Amygdala (tissue), 56 donors: ENCODE measurements around the gene MCAM.

Source experiments
- DNase-seq, 56 donors: peaks; one replicate each; lab custom pipeline; 2025; lab: John Stamatoyannopoulos, UW

Gene MCAM, protein sequence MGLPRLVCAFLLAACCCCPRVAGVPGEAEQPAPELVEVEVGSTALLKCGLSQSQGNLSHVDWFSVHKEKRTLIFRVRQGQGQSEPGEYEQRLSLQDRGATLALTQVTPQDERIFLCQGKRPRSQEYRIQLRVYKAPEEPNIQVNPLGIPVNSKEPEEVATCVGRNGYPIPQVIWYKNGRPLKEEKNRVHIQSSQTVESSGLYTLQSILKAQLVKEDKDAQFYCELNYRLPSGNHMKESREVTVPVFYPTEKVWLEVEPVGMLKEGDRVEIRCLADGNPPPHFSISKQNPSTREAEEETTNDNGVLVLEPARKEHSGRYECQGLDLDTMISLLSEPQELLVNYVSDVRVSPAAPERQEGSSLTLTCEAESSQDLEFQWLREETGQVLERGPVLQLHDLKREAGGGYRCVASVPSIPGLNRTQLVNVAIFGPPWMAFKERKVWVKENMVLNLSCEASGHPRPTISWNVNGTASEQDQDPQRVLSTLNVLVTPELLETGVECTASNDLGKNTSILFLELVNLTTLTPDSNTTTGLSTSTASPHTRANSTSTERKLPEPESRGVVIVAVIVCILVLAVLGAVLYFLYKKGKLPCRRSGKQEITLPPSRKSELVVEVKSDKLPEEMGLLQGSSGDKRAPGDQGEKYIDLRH

DNA sequence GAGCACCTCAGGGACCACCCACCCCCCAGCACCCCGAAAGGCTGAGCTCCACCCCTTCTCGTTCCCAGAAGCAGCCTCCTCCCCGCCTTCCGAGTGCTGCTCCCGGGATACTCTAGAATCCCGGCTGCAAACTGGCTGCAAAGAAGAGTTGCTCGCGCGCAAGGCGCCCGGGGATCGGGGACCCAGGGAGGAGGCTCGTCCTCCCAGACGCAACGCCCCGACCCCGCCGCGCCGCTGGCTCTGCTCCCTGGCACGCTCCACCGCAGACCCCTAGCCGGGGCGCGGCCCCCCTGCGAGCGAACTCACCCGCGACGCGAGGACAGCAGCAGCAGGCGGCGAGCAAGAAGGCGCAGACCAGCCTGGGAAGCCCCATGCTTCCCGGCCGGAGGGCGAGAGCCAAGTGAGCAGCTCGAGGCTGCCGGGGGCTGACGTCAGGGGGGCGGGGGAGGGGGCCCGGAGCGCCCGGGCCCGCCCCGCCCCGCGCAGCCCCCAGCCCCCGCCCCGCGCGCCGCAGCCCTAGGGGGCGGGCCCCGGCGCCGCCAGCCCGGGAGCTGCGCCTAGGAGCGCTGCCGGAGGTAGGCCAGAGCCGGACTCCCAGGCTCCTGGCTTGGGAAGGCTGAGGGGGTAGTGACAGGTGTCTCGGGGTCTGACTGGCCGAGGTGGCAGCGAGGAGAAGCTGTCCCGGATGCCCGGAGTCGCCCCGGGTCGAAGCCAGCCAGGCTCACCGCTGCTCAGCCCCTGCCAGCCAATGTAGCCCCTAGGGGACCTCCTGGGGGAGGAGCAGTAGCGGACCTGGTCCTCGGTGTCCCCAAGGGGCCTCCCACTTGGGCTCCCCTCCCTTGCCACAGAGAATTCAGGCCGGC lies at the start of gene MCAM:
Gene MCAM (minus strand): TSS at position 402 of the 863 bp plus-strand sequence. CDS start 29 bp downstream, at position 373.
- DNase-seq, result peak in 23 of 56 donors; percentile 23 to 72 (median 51)

DNA sequence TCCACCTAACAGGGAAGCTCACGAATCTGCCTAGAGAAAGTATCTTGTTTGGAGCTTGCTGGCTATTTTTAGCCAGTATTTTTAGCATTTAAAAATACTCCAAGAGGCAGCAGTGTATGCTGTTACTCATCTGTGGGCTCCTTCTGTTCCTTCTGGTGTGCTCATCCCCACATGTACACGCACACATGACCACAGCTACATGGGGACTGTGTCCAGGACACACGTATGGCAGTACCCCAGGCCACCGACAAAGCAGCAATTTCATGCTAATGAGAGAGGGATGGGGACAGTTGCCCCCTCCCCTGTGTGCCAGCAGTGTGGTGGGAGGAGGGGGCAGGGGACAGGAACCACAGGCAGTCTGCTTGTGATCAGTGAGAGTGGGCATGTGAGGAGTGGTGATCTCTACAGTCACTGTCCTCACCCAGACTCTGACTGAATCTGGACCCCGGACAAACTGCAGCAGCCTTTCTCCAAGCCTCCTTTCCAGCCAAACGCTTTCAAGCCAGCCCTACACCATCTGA lies 48.2 kb upstream of the MCAM start:
- peak in 6 of 56 donors; percentile 29 to 64 (median 51) for DNase-seq

DNA sequence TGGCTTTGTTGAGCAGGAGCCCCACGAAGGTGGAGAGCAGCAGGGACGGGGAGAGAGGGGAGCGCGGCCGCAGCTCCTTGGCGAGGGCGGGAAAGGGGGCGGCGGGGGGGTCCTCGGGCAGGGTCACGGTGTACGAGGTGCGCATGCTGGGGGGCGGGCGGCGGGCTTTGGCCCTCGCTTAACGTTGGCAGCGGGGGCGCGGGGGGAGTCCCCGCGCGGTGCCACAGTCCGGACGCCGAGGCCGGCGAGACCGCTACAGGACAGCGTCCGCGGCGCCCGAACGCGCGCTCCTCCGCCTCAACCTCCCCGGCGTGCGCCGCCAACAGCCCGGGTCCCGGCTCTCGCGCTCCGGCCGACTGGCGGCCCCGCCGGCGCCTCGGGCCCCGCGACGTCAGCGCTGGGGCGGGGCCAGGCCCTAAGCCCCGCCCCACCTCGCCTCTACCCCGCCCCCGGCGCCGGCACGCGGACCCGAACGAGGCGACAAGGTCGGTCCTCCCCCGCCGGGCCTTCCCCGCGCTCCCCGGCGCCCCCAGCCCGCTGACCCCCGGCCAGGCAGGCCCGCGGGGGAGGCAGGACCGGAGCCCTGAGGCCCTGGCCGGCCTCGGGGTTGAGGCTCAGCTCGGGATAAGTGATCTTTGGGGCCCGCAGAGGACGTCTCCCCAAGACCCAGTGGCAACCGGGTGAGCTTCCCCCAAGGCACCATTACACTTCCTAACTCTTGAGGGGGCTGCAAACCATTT lies 47.1 kb upstream of the MCAM start:
- peak in 26 of 56 donors; percentile 28 to 77 (median 56) for DNase-seq

DNA sequence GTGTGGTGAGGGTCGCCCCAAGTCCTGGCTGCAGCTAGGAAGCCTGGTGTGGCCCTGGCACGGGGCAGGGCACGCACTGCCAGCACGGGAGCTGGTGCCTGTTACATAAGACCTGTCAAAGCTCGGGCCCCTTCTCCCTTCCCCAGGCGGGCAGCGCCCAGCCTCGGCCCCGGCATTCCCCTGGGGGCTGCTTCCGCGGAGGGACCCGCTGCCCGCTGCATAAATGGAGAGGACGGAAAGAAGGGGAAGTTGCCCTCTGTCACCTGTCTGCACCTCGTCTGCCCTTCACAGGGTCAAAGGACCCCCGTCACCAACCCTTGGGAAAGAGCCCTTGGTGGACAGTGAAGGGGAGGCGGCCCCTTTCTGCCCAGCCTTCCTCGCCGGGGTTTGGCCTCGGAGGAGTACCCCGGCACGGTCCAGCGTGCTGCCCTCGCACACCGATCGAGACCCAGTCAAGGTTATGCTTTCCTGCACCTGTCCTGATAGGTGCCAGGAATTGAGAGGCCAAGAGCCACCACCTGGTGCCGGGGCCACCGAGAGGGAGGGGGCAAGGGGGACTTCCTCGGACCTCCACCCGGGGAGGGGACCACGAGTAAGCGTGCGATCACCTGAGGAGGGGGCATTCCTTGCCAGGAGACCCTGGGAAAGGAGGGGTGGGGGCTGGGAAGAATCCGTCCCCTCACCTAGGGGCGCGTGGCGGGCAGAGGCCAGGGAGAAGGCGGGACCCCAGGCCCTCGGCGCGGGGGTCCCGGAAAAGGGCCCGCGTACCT lies 46.3 kb upstream of the MCAM start:
- DNase-seq, result peak in 4 of 56 donors; percentile 26 to 38 (median 32)

DNA sequence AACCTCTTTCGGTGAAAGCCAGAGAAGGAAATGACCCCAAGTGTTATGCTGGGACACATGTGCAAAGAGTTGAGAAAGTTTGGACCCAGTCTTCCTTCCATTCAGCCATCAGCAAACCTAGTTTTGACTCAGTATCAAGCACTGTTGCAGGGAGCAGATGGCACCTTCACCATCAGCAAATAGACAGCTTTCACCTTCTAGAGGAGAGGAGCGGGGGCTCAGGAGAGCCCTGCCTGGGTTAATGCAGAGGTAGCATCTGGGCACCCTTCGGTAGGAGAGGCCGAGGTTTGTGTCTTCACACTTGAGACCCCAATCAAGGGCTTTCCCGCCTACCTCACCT lies 45.8 kb upstream of the MCAM start:
- no peak for DNase-seq

DNA sequence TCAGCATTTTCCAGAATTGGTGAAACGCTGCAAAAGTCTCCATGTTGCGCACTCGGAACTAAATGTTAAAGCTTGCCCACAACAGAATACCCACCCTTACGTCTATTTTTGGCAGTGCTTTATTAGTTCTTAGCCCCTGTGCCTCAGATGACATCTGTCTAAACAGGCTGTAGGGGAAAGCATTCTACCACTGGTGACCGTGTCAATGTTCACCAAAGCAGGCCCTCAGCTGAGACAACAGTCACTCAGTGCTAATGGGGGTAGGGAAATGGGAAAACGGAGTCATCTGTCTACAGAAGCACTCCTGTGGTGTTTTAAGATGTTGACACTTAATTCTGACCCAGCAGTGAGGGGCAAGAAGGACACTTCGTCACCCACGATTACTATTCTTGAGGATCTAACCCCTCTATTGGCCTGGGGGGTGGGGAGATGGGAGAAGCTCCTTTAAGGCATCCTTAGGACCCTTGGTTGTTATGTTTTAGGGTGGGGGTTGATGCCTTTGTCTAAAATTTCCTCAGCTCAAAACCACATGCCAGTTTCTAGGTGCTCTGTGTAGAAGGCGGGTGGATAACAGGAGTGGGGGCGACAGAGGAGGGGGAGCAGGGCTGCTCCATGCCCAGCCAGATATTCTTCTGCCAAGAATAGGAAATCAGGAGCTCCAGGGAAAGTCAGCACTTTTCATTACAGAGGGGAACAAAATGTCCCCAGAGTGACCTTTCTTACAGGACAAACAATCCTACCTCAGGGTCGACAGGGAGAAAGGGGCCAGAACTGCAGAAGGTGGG lies 45.2 kb upstream of the MCAM start:
- peak in 3 of 56 donors; percentile 37 to 54 (median 50) for DNase-seq

DNA sequence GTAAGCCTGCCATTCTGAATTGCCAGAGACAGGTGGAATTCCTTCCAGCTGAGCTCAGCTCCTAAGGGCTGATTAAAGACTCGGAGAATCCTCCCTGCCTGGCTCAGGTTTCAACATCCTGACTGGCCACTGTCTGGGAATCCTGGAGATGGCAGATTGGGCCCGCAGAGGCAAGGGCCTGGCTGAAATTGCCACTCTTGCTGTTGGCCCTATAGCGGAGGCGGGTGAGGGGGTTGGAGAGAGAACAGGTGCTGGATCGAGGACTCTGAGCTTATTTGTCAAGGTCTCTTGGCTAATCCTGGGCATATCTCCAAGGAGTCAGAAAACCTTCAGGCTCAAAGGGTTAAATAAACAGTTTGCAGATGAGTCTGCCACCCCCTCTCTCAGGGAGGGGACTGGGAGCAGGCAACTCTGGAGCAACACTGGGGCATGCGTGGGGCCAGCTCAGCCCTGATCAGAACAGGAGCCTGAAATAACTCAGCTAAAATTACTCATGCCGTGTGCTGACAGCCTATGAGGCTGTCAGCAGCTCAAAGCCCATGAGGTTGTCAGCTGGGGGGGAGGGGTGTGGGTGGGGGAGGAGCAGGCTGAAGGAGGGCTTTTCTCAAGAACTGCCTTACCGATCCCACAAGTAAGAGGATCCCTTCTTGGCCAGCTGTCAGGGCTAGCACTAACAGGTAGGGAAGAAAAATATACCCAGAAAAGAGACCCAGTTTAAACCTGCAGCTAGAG lies 44.3 kb upstream of the MCAM start:
- peak in 23 of 56 donors; percentile 30 to 76 (median 51) for DNase-seq

DNA sequence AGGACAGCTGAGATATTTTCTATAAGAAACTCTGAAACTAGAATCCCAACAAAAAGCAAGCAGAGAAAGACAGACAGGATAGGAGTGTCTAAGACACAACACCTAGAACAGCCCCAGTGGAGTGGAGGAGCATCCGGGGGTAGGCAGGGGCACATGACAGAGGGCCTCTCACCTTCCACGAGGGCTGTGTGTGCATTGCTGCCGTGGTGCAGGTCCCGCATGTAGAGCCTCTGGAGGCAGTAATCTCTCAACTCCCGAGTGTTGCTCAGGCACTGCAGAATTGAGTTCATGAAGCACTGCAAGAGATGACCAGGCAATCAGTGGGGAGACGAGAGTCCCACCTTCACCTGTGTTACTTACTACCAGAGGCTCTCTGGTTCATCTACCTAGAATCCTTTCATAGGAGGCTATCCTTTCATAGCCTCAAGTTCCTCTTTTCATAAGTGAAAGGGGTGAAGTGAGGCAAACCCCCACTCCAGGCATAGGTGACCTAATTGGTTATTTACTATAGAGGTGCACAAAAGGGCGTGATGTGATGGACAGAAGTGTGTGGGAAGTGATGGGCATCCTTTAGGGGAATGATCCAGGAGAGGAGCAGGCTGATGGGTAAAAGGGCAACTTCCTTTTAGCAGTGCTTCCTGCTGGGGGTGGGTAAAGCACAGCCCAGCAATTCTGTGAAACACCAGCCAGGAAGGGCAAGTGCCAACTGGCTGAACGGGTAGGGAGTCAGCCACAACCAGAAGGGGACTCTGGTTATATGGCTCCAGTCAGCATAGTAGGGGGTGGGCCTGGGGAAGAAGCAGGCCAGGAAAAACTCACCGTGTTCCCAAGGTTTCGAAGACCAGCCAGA lies 42.7 kb upstream of the MCAM start:
- peak in 1 of 56 donors; percentile 28 for DNase-seq

DNA sequence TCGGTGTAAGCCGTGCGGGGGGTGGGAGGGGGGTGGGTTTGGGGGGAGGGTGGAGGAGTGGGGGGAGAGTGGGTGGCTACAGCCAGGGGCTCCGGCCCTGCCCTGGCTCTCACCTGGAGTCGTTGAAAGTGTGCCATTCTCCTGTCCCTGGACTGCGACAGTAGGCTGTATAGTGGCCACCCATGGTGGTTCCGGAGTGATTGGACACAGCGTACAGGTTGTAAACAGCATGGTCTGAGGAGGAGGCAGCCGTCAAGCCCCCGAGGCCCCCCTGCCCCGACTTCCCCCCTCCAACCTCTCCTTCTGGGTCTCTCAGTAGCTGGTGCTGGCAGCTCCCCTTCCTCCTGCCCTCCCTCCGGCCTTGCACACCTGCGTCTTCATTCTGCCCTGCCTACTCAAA lies 40.1 kb upstream of the MCAM start:
- no peak for DNase-seq

DNA sequence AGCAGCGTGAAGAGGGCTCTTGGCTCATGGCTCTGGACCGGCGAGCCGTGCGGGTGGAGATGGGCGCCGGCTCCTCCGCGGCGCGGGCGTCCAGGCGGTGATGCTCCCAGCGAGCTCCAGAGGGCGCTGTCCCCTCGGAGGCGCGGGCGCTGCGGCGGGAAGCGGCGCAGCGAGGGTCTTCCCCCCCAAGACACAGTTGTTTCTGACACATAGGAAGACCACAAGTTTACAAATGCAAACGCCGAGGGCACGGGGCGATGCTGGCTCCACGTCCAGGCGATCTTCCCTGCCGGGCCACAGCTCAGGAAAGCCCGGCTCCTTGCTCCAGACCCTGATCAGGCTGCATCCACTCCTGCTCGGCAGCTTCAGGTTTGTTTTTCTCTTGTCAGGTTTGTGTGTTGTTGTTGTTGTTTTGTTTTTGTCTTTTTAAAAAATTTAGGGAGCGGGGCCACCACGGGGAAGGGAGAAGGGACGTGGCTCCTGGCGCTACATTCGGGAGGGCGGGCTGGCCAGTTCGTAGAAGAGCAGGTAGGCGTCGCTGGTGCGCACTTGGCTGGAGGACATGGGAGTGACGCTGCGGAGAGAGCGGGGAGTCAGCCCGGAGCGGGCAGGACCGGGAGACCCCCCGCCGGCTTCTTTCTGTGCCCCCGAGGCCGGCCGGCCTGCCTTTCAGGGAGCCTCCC lies 39.6 kb upstream of the MCAM start:
- peak in 36 of 56 donors; percentile 33 to 78 (median 61) for DNase-seq

DNA sequence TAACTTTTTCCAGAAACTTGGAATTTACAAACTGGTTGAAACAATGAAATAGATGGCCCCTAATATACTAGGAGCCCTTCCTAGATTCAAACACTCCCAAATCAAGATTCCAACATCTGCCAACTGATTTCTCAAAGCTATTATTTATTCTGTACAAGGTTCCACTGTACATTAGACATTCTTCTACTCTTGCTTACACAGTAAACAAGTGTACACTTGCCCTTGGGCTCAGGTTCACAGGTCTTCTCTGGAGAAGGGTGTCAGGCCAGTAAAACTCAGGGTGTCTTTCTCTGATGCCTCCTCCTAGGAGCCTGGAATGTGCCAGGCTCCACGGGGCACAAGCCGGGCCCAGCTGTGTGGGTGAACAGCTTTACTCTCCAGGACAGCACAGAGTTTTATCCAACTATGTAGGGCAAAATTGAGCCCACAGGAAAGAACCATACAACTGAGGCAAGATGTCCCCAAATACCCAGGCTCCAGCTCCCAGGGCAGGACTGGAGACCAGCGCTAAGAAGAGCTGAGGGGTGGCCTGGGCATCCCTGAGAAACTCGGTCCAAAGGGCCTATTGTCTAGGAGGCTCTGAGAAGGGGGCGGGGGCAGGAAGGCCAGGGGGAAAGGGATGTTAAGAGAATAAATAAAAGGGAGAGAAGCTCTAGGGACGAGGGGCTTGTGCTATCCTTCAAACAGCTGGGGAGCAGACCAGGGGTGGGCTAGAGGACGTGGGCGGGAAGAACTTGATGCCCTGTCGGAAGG lies 38.3 kb upstream of the MCAM start:
- no peak for DNase-seq

DNA sequence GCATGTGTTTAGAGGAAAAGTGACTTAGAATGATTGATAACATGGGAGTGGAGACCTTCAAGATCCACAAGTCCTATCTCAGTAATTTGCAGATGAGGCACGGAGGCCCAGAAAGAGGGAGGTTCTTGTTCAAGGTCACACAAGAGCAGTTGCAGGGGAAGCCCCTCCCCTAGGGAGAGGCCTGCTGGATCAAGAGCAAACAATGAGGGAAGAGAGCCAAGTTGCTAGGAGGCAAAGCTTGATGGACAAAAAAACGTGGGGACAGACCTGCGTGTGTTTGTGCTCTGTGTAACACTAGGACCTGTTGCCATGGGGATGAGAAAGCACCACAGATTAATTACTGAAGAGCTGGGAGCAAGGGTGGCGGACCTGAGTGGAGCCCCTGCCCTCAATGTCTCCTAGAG lies 35.9 kb upstream of the MCAM start:
- DNase-seq, result peak in 5 of 56 donors; percentile 27 to 67 (median 51)

DNA sequence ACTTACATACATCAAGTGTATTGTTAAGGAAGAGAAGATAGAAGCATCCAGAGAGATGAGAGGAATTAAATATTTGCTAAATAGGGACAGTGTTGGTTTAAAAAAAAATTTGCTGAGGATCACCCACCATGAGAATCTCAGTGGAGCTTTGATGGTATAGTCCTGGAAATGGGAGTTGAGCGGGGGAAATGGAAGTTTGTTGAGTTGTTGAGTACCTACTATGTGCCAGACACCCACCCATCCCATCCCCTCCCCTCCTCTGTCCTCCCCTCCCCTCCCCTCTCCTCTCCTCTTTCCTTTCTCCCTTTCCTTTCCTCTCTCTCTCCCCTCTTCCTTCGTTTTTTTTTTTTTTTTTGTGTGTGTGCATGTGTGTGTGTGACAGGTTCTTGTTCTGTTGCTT lies 34.3 kb upstream of the MCAM start:
- no peak for DNase-seq

DNA sequence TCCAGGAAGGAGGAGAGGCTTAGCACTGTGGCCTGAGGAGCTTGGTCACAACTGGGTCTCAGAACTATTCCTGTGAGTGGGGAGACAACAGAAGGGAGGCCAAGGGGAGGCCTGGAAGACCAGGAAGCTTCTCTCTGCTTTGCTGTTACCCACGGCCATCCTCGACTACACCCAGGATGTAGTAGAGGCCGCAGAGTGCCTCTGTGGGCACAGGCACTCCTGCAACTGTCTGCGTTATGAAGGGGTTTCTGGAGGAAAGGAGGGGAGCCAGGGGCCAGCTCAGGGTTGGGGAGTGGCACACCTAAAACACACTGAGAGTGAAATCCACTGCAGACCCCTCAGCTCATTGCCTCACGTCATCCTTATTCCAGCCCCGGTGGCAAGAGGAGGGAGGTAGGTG lies 33.4 kb upstream of the MCAM start:
- DNase-seq, result no peak

DNA sequence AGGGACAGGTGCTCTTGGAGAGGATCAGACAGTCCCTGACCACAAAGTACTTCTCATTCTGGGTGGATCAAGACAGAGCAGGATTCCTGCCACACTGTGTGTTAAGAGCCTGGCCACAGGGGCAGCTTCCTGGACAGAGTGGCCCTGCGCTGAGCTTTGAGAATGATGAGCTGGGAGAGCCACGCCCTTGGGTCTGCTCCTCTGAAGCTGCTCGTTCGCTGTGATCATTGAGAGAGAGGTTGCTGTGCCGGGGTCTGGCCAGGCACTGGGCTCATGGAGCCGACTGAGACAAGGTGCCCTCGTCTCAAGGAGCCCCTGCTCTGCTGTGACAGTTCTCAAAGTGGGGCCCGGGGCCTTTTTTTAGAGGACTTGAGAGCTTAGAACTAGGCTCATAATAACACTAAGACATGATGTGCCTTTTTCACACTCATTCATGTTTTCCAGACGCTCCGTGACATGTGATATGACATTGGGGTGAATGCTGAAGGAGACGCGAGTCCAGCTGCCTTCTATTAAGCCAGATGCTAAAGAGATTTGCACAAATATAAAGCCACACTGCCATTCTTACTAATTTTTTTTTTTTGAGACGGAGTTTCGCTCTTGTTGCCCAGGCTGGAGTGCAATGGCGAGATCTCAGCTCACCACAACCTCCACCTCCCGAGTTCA lies 31.1 kb upstream of the MCAM start:
- no peak for DNase-seq
